NCI-H226 (cell line): ENCODE measurements around the gene HDAC3.

Experiments
- DNase-seq: peaks from one replicate; pipeline ENCODE4 v3.0.0-alpha.2; 2015

Gene HDAC3

DNA sequence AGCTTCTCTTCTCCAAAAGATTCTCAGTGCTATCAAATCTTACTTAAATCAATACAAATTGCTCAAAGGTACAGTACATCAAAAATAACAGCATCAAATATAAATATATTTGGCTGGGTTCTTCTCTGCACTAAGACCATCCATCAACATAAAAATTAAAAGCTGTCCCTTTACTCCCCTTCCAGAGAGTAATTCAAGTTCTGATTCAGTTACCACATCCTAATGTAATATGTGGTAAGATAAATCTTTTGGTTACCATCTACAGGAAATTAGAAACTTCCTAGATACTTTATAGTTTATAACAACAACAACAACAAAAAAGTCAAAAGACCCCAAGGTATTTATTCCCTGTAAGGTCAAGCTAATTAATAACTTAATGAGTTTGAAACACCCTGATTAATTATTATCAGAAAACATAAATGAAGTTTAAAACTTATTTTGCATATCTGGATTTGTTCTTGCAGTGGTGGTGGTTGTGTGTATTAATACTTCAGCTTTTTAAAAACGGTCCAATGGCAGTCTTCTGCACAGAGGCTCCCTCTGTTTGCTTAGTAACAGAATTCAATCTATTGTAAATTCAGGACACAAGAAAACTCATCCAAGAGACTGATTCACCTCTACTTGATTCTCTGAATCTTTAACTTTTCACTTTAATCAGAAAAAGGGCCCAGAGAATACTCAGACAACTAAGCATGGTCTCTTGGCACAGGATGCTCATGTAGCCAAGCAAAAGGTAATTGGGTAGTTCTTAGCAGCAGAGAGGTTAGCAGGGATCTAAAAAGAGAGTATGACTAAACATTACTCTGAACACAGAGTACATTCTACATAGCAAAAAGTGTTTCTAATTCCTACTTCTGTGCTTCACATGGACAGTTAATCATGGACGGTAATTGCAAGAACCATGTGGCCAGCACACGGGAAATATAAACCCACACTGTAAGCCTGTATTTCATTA lies 38.0 kb downstream of the HDAC3 start:
- DNase-seq, result no peak

DNA sequence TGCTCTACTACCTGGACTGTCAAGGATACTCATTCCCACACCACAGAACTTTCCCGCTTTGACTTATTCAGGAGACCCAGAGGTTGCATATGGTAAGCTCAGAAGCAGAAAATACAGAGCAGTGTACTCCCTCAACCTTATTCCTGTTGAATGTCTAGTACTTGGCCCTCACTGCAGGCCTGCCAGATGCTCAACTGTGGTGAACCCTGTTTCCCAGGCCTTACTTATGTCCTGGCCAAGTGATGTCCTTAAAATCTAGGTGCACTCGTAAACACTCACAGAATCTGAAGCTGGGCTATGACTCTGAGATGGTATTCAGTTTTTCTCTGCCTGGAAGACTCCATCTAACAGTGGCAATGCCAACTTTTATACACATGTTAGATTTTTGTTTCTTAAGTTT lies 38.8 kb downstream of the HDAC3 start:
- no peak for DNase-seq

DNA sequence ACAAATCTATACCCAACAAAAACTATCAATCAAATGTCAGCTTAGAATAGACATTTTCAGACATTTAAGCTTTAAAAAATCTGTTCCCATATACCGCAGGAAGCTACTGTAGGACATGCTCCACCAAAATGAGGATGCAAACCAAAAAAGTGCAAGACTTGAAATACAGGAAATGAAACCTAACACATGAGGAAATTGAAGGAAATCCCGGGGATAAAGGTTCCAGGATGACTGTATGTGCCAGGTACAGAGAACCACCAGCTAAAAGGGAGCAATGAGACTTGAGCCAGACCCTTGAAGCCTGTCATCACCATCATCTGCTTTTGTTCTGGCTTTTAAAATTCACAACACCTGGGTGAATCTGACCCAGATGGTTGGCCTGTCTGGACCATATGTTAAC lies 39.3 kb downstream of the HDAC3 start:
- DNase-seq, result peak; percentile 37

DNA sequence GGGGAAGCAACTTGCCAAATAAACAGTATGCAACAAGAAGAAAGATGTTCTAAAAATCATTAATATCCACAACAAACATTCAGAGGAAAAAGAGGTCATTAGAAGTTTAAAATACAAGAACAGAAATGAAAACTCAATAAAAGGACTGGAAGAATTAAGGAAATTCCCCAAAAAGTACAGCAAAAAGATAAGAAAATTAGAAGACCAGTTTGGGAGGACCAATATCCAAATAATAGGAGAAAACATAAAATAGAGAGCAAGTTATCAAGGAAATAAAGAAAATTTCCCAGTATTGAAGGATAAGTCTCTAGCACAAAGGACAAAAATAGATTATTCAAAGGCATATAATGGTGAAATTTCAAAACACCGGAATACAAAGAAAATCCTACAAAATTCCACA lies 39.8 kb downstream of the HDAC3 start:
- no peak for DNase-seq

DNA sequence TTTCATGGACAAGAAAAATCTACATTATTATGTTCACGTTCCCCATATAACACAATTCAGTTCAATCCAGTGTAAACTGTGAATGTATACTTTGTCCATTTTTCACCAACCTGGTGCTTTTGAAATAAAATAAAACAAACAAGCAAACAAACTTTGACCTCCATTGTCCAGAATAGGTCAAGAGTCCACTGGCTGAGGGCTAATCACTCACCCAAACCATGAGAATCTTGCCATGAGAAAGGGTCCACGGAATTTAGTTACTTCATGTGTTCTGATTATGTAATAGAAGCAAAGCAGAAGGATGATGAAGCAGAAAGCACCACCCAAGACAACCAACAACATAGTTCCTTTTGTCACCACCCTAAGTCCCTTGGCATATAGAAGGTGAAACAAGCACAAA lies 46.5 kb downstream of the HDAC3 start:
- DNase-seq, result no peak

DNA sequence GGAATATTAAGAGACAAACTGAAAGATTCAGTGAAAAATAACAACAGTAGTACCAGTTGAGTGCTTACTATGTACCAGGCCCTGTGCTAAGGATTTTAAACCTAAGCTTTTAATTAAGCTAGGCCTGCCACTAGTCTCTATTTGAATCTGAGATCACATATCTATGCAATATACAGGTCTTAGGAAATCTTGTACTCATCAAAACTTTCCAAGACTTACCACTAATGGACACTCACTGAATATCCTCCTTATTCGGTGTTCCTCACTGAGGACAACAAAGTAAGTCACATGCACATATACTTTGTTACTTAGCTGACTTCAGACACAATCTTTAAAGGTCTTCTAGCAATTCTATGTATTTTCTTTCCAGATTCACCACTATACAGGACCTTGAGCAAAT lies 50.4 kb downstream of the HDAC3 start:
- no peak for DNase-seq

DNA sequence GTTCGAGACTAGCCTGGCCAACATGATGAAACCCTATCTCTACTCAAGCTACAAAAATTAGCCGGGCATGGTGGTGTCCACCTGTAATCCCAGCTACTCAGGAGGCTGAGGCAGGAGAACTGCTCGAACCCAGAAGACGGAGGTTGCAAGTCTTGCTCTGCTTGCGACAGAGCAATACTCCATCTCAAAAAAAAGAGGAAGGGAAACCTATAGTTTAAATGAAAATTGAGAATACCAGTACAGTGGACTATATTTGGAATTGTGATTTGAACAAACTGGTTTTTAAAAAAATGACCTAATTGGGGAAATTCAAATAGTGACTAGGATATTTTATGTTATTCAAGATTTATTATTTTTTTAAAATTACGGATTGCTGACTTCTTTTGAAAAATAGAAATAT lies 51.1 kb downstream of the HDAC3 start:
- DNase-seq, result no peak

DNA sequence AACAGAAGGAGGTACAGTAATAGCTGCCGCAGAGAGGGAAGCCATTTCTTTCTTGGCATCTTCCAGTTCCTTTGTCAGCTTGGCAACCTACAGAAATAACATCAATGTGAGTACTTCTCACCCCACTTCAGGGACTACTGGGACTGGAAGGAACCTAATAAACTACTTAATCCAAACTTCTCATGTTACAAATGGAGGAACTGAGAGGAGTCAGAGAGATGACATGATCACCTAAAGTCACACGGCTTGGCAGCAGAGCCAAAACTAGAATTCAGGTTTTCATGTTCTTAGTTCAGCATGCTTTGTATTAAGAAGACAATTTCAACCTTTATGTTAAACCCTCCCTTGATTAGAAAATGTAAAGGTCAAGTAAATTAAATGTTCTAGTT lies 62.5 kb downstream of the HDAC3 start:
- no peak for DNase-seq

DNA sequence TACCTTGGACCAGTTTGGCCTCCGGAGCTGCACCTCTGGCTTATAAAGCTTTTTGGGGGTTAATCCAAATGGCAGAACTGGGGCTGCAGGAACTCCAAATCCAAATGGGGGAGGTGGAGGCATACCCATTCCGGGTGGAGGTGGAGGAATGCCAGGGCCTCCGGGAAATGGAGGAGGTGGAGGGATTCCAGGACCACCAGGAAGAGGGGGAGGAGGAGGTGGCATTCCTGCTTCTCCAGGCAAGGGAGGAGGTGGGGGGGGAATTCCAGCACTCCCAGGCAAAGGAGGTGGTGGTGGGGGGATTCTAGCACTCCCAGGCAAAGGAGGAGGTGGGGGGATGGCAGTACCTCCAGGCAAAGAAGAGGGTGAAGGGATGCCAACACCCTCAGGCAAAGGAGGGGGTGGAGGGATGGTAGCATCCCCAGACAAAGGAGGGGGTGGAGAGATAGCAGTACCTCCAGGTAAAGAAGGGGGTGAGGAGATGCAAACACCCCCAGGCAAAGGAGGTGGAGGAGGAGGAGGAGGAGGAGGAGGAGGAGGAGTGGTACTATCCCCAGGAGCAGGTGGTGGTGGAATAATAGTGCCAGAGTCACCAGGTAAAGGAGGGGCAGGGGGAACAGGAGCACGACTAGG lies 63.0 kb downstream of the HDAC3 start:
- DNase-seq, result peak; percentile 2
